Sigmoid colon (tissue), 4 donors: ENCODE results near the gene HSBP1L1.

ENCODE experiments used
- CTCF ChIP-seq, 4 experiments: fragments of 450-650 bp in 3 of 4; fragments of 200-600 bp in 1 of 4; IDR thresholded peaks; one replicate each; pipeline ENCODE4 v1.5.1; 2016 to 2019; ENCODE audit warnings: antibody characterized with exemption in 4 of 4, mild to moderate bottlenecking in 3 of 4, moderate library complexity in 2 of 4
- EP300 ChIP-seq, 4 donors: sonication (generic); formaldehyde crosslinking; IDR thresholded peaks; one replicate each; pipeline ENCODE4 v1.6.1; 2017; ENCODE audit warnings: antibody characterized with exemption in 4 of 4
- POLR2A ChIP-seq, 2 donors: fragments of 450-650 bp; IDR thresholded peaks; one replicate each; pipeline ENCODE4 v1.6.1; 2016; ENCODE audit warnings: antibody characterized with exemption in 2 of 2, mild to moderate bottlenecking in 2 of 2, moderate library complexity in 2 of 2
- POLR2AphosphoS5 ChIP-seq, 4 donors: sonication (generic); formaldehyde crosslinking; IDR thresholded peaks; one replicate each; pipeline ENCODE4 v1.6.1; 2017; ENCODE audit warnings: antibody characterized with exemption in 4 of 4

GRCh38 chr18:79979843-79980242 lies 15.4 kb downstream of the HSBP1L1 start:
- TF ChIP-seq CTCF (IDR thresholded peaks at IDR 0.05) (no peak), POLR2A (IDR thresholded peaks at IDR 0.05) (no peak), EP300 (IDR thresholded peaks at IDR 0.05) (no peak), POLR2AphosphoS5 (IDR thresholded peaks at IDR 0.05) (no peak)
